Astrocyte (in vitro differentiated cells and primary cell): Measurements from ENCODE around the gene LRRC7.

Experiments used
- EZH2 ChIP-seq: IDR thresholded peaks from 2 replicates; pipeline ENCODE4 v1.6.1; 2012; ENCODE audit warnings: mild to moderate bottlenecking, low read length, inconsistent platforms; ENCODE audit not compliant: insufficient read depth
- TF ChIP-seq, protein P1 (sequence below): IDR thresholded peaks from 2 replicates; pipeline ENCODE4 v1.5.1; 2011; ENCODE audit warnings: low read depth, mild to moderate bottlenecking, inconsistent platforms, low read length, moderate library complexity; ENCODE audit not compliant: insufficient read depth

DNA sequence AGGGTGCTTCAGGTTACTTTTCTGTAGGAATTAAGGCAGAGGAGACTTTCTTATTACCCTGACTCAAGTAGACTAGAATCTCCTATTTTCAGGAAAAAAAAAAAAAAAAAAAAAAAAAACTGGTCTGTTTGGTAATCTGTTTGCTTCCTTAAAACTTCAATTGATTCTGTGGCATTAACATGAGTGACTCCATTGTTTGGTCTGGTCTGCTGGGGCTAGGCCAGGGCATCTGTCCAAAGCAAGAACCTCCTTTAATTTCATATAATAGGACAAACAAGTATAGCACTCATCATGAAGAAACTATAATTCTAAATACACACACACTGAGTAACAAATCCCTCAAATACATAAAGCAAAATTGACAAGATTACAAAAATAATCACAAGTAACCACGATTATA, 32.9 kb upstream of the LRRC7 start:
- TF ChIP-seq, protein P1, sequence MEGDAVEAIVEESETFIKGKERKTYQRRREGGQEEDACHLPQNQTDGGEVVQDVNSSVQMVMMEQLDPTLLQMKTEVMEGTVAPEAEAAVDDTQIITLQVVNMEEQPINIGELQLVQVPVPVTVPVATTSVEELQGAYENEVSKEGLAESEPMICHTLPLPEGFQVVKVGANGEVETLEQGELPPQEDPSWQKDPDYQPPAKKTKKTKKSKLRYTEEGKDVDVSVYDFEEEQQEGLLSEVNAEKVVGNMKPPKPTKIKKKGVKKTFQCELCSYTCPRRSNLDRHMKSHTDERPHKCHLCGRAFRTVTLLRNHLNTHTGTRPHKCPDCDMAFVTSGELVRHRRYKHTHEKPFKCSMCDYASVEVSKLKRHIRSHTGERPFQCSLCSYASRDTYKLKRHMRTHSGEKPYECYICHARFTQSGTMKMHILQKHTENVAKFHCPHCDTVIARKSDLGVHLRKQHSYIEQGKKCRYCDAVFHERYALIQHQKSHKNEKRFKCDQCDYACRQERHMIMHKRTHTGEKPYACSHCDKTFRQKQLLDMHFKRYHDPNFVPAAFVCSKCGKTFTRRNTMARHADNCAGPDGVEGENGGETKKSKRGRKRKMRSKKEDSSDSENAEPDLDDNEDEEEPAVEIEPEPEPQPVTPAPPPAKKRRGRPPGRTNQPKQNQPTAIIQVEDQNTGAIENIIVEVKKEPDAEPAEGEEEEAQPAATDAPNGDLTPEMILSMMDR = no peak
- no peak for TF ChIP-seq EZH2
